HepG2 (cell line): Measurements from ENCODE around the gene KAT2A. TPM values are rescaled to one million over a fixed set of nuclear protein-coding genes. Genes with fewer than 3 reads are reported as not detected.

Experiments used
- AGO2 ChIP-seq: fragments of 200-400 bp; formaldehyde crosslinking; optimal IDR thresholded peaks from 2 replicates; pipeline ENCODE3; 2017; ENCODE audit warnings: mild to moderate bottlenecking, low read depth, low read length, moderate library complexity
- ATF7-NPFF ChIP-seq: sonication (generic); formaldehyde crosslinking; IDR thresholded peaks from 2 replicates; pipeline ENCODE4 v1.8.1; 2023; ENCODE audit warnings: mild to moderate bottlenecking, low read depth, missing genetic modification reagents, moderate library complexity
- GMEB1 ChIP-seq: sonication (generic); formaldehyde crosslinking; IDR thresholded peaks from 2 replicates; pipeline ENCODE4 v1.5.1; 2020; ENCODE audit warnings: missing genetic modification reagents, mild to moderate bottlenecking, borderline replicate concordance
- HCFC1 ChIP-seq: fragments of 150-350 bp; IDR thresholded peaks from 2 replicates; pipeline ENCODE4 v1.6.1; 2014; ENCODE audit warnings: low read depth, low read length
- MAX ChIP-seq: IDR thresholded peaks from 2 replicates; pipeline ENCODE4 v1.6.1; 2012; ENCODE audit warnings: inconsistent platforms
- MNT ChIP-seq: fragments of 450-650 bp; IDR thresholded peaks from 2 replicates; pipeline ENCODE4 v1.6.1; 2016
- NFE2L1 ChIP-seq: sonication (generic); formaldehyde crosslinking; IDR thresholded peaks from 2 replicates; pipeline ENCODE4 v1.4.0; 2020; ENCODE audit warnings: missing genetic modification reagents, mild to moderate bottlenecking, borderline replicate concordance
- NR1H2 ChIP-seq: sonication (generic); formaldehyde crosslinking; IDR thresholded peaks from 2 replicates; pipeline ENCODE4 v1.8.1; 2022; ENCODE audit warnings: low read depth, missing genetic modification reagents, borderline replicate concordance
- REL ChIP-seq: sonication (generic); formaldehyde crosslinking; conservative IDR thresholded peaks from 2 replicates; pipeline ENCODE4 v1.8.0; 2022; ENCODE audit warnings: mild to moderate bottlenecking, missing genetic modification reagents, moderate library complexity
- SAP130 ChIP-seq: IDR thresholded peaks from 2 replicates; pipeline ENCODE4 v1.6.1; 2016; ENCODE audit warnings: low read depth
- SMAD1 ChIP-seq: sonication (generic); formaldehyde crosslinking; IDR thresholded peaks from 2 replicates; pipeline ENCODE4 v1.4.0; 2020; ENCODE audit warnings: missing genetic modification reagents, low read depth, mild to moderate bottlenecking, borderline replicate concordance
- SP140L ChIP-seq: sonication (generic); formaldehyde crosslinking; IDR thresholded peaks from 2 replicates; pipeline ENCODE4 v1.4.0; 2020; ENCODE audit warnings: missing genetic modification reagents, borderline replicate concordance
- SRSF1 ChIP-seq: fragments of 200-400 bp; formaldehyde crosslinking; optimal IDR thresholded peaks from 2 replicates; pipeline ENCODE3; 2017; ENCODE audit warnings: mild to moderate bottlenecking, low read depth, low read length, moderate library complexity
- ZBTB25 ChIP-seq: IDR thresholded peaks from 2 replicates; pipeline ENCODE4 v1.6.1; 2018; ENCODE audit warnings: missing genetic modification reagents
- ZFP36 ChIP-seq: fragments of 150-350 bp; IDR thresholded peaks from 2 replicates; pipeline ENCODE4 v1.6.1; 2018; ENCODE audit warnings: borderline replicate concordance, low read length, low read depth; ENCODE audit not compliant: partially characterized antibody
- ZFY ChIP-seq: sonication (generic); formaldehyde crosslinking; IDR thresholded peaks from 2 replicates; pipeline ENCODE4 v1.4.0; 2020; ENCODE audit warnings: missing genetic modification reagents
- ZNF224 ChIP-seq: sonication (generic); formaldehyde crosslinking; IDR thresholded peaks from 2 replicates; pipeline ENCODE4 v1.5.0; 2020; ENCODE audit warnings: mild to moderate bottlenecking, missing genetic modification reagents
- ZNF292 ChIP-seq: sonication (generic); formaldehyde crosslinking; IDR thresholded peaks from 2 replicates; pipeline ENCODE4 v1.8.1; 2022; ENCODE audit warnings: mild to moderate bottlenecking, low read depth, missing genetic modification reagents, borderline replicate concordance
- ZNF296 ChIP-seq: sonication (generic); formaldehyde crosslinking; conservative IDR thresholded peaks from 2 replicates; pipeline ENCODE4 v1.5.0; 2020; ENCODE audit warnings: mild to moderate bottlenecking, missing genetic modification reagents
- ZNF891 ChIP-seq: sonication (generic); formaldehyde crosslinking; IDR thresholded peaks from 2 replicates; pipeline ENCODE4 v1.5.0; 2020; ENCODE audit warnings: mild to moderate bottlenecking, missing genetic modification reagents
- ZSCAN12 ChIP-seq: sonication (generic); formaldehyde crosslinking; IDR thresholded peaks from 2 replicates; pipeline ENCODE4 v1.9.0; 2021; ENCODE audit warnings: mild to moderate bottlenecking, missing genetic modification reagents
- ZXDC ChIP-seq: sonication (generic); formaldehyde crosslinking; IDR thresholded peaks from 2 replicates; pipeline ENCODE4 v1.5.0; 2020; ENCODE audit warnings: mild to moderate bottlenecking, missing genetic modification reagents
- polyA plus RNA-seq, 8 experiments: library from polyadenylated mRNA; depleted of rRNA in 3 of 8; stranded (reverse) in 7 of 8; unstranded in 1 of 8; fragments of >200 nt; fragmentation: Illumina TruSeq in 4 of 8; extraction: Trizol in 4 of 8; gene quantifications; 2 replicates each; pipeline versions ENCODE4 v1.2.1 to v1.2.3, GENCODE V29; 2011 to 2016; ENCODE audit warnings: low read depth in 4 of 8, missing spikeins in 1 of 8, mixed read lengths in 1 of 8; ENCODE audit not compliant: insufficient read depth in 1 of 8
- total RNA-seq, 5 experiments: library from RNA; depleted of rRNA; stranded (reverse); fragments of >200 nt; fragmentation: Illumina TruSeq; extraction: Trizol; gene quantifications; 2 replicates each; pipeline ENCODE4 v1.2.3, GENCODE V29; 2016; ENCODE audit warnings: low read depth in 1 of 5

KAT2A gene
- total and polyA plus RNA-seq, 2 of the 13 experiments (the other 11 are each of a cell fraction or from before 2014, with no cell fraction given) = 29.1 to 90.4 TPM

GRCh38 chr17:42087736-42088705, 33.1 kb downstream of the KAT2A start (continued):
- no peak for TF ChIP-seq SP140L (CRISPR knock-in tag)
- no peak; the same call in 1 of the 2 replicates for TF ChIP-seq ZFY (CRISPR knock-in tag)
- peak; percentile 29; the same call in 1 of the 2 replicates for TF ChIP-seq GMEB1 (CRISPR knock-in tag)
- no peak for TF ChIP-seq AGO2
- no peak for TF ChIP-seq MNT
- TF ChIP-seq ZSCAN12 (CRISPR knock-in tag) = no peak
- TF ChIP-seq REL (CRISPR knock-in tag) = no peak
- TF ChIP-seq ZNF891 (CRISPR knock-in tag) = no peak
- peak; percentile 28; the same call in 1 of the 2 replicates for TF ChIP-seq ATF7-NPFF
- no peak; the same call in none of the 2 replicates for TF ChIP-seq ZNF292
- no peak for TF ChIP-seq ZNF224 (CRISPR knock-in tag)
- no peak for TF ChIP-seq SRSF1
- no peak for TF ChIP-seq HCFC1
- no peak for TF ChIP-seq ZFP36
- peak; percentile 52 for TF ChIP-seq SAP130 (CRISPR knock-in tag)
- peak; percentile 62; the same call in 1 of the 2 replicates for TF ChIP-seq ZBTB25 (CRISPR knock-in tag)
- TF ChIP-seq ZXDC (CRISPR knock-in tag) = peak; percentile 72; the same call in 1 of the 2 replicates
- TF ChIP-seq MAX = no peak
- TF ChIP-seq SMAD1 (CRISPR knock-in tag) = no peak
- no peak for TF ChIP-seq NFE2L1 (CRISPR knock-in tag)
- TF ChIP-seq NR1H2 (CRISPR knock-in tag) = no peak
- TF ChIP-seq ZNF296 = peak; percentile 82; the same call in 1 of the 2 replicates
